HG03196 (cell line): ENCODE measurements around the gene GAS6.

Source experiments
- ATAC-seq: cut with Tn5 transposase; IDR thresholded peaks from one replicate; pipeline ENCODE4 v1.9.1; 2021; ENCODE audit not compliant: unreplicated experiment

The GAS6 gene

GRCh38 chr13:113822266-113822665 lies 41.6 kb downstream of the GAS6 start:
- ATAC-seq, result no peak

- ATAC-seq, result no peak
Measured at GRCh38 chr13:113821847-113822246, 42.0 kb downstream of the GAS6 start.

- no peak for ATAC-seq
Measured at GRCh38 chr13:113820813-113821651, 42.8 kb downstream of the GAS6 start.

GRCh38 chr13:113819731-113820715 lies 43.9 kb downstream of the GAS6 start:
- ATAC-seq, result no peak

- ATAC-seq, result no peak
Measured at GRCh38 chr13:113819341-113819730, 44.5 kb downstream of the GAS6 start.

- ATAC-seq, result no peak
Measured at GRCh38 chr13:113818700-113819295, 45.1 kb downstream of the GAS6 start.

- ATAC-seq, result no peak
Measured at GRCh38 chr13:113817860-113818691, 45.8 kb downstream of the GAS6 start.

- ATAC-seq, result no peak
Measured at GRCh38 chr13:113816946-113817859, 46.7 kb downstream of the GAS6 start.

GRCh38 chr13:113816254-113816929 lies 47.5 kb downstream of the GAS6 start:
- no peak for ATAC-seq

GRCh38 chr13:113815151-113816058 lies 48.5 kb downstream of the GAS6 start:
- ATAC-seq, result no peak

- ATAC-seq, result no peak
Measured at GRCh38 chr13:113814435-113814821, 49.4 kb downstream of the GAS6 start.

- no peak for ATAC-seq
Measured at GRCh38 chr13:113813749-113814434, 50.0 kb downstream of the GAS6 start.

GRCh38 chr13:113813070-113813748 lies 50.7 kb downstream of the GAS6 start:
- ATAC-seq, result no peak

GRCh38 chr13:113812178-113813040 lies 51.5 kb downstream of the GAS6 start:
- no peak for ATAC-seq

GRCh38 chr13:113811081-113811928 lies 52.6 kb downstream of the GAS6 start:
- ATAC-seq, result no peak
